ENCODE measurements around the gene CYP4F8. TPM values are rescaled to one million over a fixed set of nuclear protein-coding genes. Genes with fewer than 3 reads are reported as not detected.
"Not testable (repeated sequence)": the region's sequence is repeated elsewhere in the genome, so short reads cannot be mapped to it uniquely, and the experiment has no call there.

Gene CYP4F8, protein sequence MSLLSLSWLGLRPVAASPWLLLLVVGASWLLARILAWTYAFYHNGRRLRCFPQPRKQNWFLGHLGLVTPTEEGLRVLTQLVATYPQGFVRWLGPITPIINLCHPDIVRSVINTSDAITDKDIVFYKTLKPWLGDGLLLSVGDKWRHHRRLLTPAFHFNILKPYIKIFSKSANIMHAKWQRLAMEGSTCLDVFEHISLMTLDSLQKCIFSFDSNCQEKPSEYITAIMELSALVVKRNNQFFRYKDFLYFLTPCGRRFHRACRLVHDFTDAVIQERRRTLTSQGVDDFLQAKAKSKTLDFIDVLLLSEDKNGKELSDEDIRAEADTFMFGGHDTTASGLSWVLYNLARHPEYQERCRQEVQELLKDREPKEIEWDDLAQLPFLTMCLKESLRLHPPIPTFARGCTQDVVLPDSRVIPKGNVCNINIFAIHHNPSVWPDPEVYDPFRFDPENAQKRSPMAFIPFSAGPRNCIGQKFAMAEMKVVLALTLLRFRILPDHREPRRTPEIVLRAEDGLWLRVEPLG
- not detected in 2 replicates for total RNA-seq

DNA sequence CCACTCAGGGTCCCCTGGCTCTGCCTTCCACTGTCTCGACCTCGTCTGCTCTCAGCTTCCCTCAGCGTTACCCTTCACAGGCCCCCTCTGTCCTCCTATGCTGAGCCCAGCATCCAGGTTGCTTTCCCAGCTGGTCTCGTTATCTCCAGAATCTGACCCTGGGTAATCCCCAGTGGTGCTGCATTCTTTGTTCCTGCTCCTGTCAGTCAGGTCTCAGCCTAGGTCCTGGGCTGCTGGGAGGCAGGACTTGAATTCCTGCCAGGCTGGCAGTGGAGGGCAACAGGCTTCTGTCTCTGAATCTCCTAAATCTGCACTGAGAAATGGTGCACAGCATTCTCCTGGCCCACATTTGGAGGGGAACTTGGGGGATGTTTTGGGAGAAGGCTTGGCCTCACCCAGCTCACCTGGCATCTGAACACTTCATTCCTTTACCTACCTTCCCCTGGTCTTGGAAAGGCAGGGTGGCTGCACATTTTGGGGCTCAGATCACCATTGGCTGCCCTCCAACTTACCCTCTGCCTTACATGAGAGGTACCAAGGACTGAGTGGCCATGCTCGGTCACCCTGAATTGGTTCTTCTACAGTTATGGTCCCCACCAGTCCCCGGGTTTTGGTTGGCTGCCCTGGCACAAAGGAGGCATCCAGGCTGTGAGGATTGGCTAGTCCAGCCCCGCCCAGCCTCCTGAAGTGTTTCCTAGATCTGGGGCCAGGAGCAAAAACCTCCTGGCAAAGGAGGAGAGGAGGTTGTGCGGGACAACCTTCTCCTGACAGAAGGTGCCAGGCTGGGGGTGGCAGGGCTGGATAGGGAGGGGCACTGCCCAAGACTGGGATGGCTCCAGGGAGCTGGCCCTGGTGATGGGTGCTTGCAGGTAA lies at the start of gene CYP4F8:
Gene CYP4F8, plus strand, starts transcription at position 712 of the 873 bp plus-strand sequence. CDS start 399 bp downstream, outside the sequence.
- no peak for DNase-seq (ENCODE audit: low read depth, low spot score)

DNA sequence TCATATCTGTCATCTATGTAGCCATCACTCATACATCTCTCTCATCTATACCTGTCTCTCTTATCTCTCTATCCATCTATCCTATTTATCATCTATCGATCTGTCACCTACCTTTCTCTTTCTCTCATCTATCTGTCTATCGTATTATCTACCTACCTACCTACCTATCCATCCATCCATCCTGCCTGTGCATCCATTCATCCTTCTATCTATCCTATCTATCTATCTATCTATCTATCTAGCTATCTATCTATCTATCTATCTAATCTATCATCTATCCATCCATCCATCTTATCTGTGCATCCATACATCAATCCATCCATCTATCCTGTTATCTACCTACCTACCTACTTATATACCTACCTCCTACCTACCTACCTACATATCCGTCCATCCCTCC lies 44.6 kb upstream of the CYP4F8 start:
- no peak for DNase-seq (ENCODE audit: low read depth, low spot score)

DNA sequence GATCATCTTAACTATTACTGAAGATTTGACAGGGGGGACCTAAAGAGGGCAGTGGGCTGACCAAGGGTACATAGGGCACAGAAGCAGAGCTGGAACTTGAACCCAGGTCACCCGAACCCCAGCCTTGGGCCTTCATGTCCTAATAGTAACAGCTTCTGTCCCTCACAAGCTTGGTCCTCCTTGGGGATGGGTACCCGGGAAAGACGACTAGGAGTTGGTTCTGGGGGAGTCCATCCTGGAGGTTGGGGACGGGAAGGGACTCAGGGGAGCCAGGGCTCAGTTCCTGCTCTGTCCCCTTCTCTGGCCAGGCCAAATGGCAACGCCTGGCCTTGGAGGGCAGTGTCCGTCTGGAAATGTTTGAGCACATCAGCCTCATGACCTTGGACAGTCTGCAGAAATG lies 39.6 kb upstream of the CYP4F8 start:
- DNase-seq (ENCODE audit: low read depth, low spot score), result no peak

DNA sequence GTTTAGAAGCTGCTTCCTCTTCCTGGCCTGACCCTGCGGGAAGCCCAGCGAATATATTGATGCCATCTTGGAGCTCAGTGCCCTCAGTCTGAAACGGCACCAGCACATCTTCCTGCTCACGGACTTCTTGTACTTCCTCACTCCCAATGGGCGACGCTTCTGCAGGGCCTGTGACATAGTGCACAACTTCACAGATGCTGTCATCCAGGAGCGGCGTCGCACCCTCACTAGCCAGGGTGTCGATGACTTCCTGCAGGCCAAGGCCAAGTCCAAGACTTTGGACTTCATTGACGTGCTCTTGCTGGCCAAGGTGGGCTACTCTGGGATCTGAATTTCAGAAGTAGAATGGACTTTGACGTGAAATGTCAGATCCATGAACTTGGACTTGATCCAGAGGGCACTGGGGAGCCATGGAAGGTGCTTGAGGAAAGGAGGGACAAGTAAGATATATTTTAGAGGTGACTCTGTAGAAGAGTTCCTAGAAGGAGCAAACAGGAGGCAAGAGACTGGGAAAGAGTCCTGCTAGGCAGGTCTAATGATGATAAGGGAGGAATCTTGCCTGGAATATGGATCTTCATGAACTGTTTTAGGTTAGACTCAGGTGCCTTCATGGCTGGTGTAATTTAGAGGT lies 38.4 kb upstream of the CYP4F8 start:
- DNase-seq (ENCODE audit: low read depth, low spot score), result no peak

DNA sequence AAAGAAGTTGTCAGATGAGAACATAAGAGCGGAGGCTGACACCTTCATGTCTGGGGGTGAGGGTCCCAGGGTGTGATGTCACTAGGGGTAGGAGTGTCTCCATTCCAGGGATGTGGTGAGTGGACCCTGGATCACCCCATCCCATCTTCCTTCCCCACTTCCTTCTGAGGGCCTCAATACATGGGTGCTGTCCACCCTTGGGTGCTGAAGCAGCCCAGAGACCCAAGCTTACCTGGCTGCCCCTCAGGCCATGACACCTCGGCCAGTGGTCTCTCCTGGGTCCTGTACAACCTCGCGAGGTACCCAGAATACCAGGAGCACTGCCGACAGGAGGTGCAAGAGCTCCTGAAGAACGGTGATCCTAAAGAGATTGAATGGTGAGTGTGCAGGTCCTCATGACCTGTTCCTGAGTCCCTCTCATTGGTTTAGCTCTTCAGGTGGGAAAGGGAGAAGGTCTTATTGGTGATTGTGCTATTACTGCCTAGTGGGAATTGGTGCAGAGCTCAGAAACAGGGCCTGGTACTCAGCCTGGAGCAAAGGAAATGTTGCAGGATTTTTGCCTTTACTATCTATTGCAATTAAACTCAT lies 37.7 kb upstream of the CYP4F8 start:
- no peak for DNase-seq (ENCODE audit: low read depth, low spot score)

DNA sequence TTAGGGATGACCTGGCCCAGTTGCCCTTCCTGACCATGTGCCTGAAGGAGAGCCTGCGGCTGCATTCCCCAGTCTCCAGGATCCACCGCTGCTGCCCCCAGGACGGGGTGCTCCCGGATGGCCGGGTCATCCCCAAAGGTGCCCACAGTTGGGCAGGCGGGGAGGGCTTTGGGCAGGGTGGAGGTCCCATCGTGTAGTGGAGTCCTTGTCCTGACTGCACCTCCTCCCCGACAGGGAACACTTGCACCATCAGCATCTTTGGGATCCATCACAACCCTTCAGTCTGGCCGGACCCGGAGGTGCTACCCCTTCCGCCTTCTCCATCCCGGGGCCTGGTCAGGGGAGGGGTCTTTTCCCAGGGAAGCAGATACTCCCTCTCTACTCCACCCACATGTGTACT lies 31.7 kb upstream of the CYP4F8 start:
- no peak for DNase-seq (ENCODE audit: low read depth, low spot score)

DNA sequence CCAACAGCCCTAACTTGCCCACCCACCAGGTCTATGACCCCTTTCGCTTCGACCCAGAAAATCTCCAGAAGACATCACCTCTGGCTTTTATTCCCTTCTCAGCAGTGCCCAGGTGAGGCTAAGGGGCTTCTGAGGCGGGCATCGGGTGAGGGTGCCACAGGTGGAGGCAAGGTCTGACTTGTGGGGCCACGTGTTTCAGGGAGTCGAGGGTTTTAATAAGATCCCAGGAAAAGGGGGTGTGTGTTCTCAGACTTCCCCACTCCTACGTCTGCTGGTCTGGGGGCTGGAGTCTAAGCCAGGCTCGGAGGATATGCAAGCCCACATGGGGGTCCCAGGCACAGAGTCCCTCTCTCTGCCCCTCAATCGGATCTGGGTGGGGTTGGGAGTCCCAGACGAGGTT lies 30.9 kb upstream of the CYP4F8 start:
- no peak for DNase-seq (ENCODE audit: low read depth, low spot score)

DNA sequence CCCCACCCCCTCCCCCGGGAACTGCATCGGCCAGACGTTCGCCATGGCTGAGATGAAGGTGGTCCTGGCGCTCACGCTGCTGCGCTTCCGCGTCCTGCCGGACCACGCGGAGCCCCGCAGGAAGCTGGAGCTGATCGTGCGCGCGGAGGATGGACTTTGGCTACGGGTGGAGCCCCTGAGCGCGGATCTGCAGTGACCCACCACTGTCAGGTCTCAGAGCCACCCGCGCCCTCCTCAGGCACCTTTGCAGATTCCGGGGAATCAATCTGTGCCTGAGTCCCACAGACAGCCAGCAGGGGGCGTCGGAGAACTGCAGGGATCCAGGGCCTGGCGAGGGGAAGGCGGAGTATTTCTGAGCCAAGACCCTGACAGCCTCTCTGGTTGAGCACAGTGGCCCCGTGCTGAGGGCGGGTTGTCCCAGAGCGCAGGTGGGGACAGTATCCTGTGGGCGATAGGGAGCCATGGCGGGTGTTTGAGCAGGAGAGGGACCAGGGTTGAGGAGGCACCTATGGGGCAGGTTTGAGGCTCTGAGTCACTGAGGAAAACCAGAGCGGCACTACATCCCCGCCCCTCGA lies 30.4 kb upstream of the CYP4F8 start:
- DNase-seq (ENCODE audit: low read depth, low spot score), result peak; percentile 7

DNA sequence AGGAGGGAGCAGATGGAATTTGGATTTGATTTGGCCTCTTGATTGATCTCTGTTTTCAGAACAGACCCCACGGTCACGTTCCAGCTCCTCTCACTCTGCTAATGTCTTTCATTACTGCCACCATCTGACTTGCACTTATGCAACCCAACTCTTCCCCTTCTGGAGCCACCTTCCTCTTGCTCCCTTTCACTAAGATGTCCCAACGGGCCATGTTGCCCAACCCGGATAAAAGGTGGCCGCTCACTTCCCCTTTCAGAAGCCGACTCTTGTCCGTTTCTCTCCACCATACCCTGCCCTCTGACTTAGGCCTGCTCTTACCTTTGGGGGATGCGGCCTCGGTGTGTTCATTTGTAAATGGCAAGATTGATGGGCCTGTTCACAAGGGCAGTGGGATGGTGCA lies 27.4 kb upstream of the CYP4F8 start:
- no peak for DNase-seq (ENCODE audit: low read depth, low spot score)

DNA sequence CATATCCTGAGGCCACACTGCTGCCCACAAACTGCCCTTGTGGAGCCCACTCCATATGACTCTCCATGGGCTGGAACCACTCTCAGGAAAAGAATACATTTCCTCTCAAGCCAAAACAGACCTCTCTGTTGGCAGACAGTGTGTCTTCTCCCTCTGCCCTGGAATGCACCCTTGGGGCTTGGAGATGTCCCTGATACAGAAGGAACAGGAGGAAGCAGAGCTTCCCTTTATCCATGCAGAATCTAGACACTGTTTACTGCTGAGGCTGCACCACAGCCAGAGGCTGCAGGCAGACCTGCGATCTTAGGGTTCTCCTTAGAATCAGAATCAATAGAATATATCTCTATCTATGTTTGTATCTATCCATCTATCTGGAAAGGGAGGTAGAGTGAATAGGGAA lies 26.8 kb upstream of the CYP4F8 start:
- no peak for DNase-seq (ENCODE audit: low read depth, low spot score)

DNA sequence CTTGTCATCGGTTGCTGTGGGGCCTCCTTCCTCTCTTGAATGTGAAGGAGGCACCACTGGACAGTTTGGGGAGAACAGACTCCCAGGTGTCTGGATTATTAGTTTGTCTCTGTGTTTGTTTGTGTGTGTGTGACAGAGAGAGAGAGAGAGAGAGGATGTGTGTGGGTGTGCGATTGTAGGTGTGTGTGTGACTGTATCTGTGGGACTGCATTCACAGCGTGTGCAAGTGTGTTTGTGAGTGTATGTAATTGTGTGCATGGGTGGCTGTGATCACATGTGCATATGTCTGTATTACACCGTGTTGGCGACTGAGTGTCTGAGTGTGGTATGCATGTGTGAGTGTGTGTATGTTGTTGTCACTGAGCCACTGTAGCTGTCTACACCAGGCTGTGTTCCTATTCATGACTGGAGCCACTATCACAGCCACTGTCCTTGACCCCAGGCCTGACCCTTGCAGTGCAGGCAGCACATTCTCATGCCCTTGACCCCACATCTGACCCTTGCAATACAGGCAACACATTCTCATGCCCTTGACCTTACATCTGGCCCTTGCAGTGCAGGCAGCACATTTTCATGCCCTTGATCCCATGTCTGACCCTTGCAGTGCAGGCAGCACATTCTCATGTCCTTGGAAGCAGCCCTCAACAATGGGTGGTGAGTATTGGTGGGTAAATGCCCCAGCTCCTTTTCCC lies 25.1 kb upstream of the CYP4F8 start:
- DNase-seq (ENCODE audit: low read depth, low spot score), result no peak

DNA sequence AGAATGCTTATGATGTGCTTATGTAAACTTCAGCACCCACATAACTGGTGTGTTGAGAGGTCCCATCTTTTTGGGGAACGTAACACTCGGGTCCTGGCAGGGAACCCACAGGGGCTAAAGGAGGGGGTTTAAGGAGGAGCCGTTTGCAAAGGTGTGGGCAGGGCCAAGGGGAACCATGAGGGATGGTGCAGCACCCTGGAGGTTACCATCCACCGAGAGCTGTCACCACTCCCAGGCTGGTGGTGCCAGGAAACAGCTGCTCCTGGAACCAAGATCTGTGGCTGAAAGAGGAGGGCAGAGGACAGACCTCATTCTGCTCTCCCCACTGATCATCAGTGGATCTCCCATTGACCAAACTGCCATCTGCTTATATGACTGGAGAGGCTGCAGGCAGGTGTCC lies 23.2 kb upstream of the CYP4F8 start:
- no peak for DNase-seq (ENCODE audit: low read depth, low spot score)

DNA sequence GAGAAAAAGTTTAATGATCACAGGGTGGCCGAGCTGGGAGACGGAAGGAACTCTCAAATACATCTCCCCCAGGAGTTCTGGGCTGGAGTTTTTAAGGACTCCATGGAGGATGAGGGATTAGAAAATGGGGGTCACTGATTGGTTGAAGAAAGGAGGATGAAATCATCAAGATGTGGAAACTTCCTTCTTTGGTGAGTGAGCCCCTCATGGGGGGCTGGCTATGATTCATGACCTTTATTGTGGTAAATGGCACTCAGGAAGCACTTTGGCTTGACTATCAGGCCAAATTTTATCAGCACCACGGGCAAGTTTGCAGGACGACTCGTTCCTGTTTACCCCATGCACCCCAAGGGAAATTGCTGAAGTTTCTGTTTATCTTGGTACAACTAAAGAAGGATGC lies 22.5 kb upstream of the CYP4F8 start:
- DNase-seq (ENCODE audit: low read depth, low spot score), result not testable (repeated sequence)

DNA sequence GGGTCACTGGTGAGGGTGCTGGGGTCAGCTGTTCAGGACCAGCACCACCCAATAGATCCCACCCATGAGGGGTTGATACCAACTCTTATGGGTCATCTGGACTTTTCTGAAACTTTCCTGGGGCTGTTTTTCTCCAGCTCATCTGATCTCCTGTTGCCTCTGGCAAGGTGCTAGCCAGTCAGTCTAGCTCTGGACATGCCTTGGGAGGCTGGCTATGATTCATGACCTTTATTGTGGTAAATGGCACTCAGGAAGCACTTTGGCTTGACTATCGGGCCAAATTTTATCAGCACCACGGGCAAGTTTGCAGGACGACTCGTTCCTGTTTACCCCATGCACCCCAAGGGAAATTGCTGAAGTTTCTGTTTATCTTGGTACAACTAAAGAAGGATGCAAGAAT lies 21.3 kb upstream of the CYP4F8 start:
- not testable (repeated sequence) for DNase-seq (ENCODE audit: low read depth, low spot score)

DNA sequence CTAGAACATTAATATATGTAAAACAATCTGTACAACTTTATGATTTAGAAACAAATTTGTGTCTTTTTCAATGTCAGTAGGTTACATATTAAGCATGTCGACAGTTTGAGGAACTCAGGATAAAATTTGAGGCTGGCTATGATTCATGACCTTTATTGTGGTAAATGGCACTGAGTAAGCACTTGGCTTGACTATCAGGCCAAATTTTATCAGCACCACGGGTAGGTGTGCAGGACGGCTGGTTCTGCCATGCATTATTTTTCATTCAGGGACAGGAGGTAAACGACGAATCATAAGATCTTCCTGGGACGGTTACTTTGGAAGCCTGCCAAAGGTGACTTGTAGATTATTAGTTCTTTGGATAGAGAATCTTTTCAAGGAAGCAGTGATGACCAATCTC lies 19.9 kb upstream of the CYP4F8 start:
- no peak for DNase-seq (ENCODE audit: low read depth, low spot score)

DNA sequence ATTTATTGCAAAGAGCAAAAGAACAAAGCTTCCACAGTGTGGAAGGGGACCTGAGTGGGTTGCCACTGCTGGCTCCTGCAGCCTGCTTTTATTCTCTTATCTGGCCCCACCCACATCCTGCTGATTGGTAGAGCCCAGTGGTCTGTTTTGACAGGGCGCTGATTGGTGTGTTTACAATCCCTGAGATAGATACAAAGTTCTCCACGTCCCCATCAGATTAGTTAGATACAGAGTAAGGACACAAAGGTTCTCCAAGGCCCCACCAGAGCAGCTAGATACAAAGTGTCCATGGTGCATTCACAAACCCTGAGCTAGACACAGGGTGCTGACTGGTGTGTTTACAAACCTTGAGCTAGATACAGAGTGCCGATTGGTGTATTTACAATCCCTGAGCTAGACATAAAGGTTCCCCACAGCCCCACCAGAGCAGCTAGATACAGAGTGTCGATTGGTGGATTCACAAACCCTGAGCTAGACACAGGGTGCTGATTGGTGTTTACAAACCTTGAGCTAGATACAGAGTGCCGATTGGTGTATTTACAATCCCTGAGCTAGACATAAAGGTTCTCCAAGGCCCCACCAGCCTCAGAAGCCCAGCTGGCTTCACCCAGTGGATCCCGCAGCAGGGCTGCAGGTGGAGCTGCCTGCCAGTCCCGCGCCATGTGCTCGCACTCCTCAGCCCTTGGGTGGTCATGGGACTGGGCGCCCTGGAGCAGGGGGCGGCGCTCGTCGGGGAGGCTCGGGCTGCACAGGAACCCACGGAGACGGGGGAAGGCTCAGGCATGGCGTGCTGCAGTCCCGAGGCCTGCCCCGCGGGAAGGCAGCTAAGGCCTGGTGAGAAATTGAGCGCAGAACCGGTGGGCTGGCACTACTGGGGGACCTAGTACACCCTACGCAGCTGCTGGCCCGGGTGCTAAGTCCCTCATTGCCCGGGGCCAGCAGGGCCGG lies 6.8 kb upstream of the CYP4F8 start:
- DNase-seq (ENCODE audit: low read depth, low spot score), result not testable (repeated sequence)

DNA sequence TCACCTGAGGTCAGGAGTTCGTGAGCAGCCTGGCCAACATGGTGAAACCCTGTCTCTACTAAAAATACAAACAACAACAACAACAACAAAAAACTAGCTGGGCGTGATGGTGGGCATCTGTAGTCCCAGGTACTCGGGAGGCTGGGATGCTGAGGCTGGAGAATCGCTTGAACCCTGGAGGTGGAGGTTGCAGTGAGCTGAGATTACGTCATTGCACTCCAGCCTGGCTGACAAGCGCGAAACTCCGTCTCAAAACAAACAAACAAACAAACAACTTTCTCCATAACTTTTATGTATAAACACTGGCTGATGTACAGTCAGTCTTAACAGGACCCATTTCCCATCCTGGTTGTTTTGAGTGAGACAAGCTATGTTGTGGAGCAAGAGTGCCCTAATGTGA lies 5.8 kb upstream of the CYP4F8 start:
- no peak for DNase-seq (ENCODE audit: low read depth, low spot score)

DNA sequence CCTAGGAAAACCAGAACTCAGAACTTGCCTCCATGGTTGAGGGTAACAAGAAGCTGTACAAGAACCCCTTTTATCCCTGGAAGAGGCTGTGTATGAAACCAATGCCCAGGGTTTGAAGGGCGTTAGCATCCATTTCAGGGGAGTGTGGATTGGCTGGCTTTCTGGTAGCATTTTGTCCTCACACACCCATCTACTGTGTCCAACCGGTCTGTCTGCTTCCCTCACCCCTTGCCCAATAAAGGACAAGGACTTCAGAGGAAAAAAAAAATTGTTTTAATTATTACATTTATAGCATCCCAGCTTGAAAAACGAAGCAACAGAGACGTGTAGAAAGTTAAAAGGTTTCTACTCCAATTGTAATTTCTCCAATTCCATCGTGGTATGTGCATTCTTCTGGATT lies 2.7 kb upstream of the CYP4F8 start:
- DNase-seq (ENCODE audit: low read depth, low spot score), result no peak

DNA sequence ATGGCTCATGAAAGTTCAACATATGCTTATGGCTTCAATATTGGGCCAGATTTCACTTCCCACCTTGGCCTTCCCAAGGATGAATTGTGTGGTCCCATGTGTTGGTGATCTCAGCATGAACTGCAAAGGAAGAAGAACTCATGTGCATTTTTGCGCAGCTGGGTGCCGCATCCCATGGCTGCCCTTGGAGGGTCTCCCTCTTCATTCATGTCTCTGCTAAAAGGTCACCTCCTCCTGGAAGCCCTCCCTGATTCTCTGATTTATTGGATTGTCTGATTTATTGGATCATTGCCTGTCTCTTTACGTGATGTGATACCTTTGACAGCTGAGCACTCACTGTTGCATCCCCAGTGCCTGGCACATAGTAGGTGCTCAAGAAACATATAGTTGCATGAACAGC lies 1.7 kb upstream of the CYP4F8 start:
- DNase-seq (ENCODE audit: low read depth, low spot score), result no peak

All from pulmonary artery endothelial cell (primary cell).